ENCODE measurements around the gene PAX5. TPM values are rescaled to one million over a fixed set of nuclear protein-coding genes. Genes with fewer than 3 reads are reported as not detected.
A peak's percentile ranks its signal among the peaks of the same experiment; 100 is the strongest.

Gene PAX5
- total and polyA plus RNA-seq, 2 donors (not counting 1 experiment from before 2014, with no cell fraction given) = 196 to 275 TPM

DNA sequence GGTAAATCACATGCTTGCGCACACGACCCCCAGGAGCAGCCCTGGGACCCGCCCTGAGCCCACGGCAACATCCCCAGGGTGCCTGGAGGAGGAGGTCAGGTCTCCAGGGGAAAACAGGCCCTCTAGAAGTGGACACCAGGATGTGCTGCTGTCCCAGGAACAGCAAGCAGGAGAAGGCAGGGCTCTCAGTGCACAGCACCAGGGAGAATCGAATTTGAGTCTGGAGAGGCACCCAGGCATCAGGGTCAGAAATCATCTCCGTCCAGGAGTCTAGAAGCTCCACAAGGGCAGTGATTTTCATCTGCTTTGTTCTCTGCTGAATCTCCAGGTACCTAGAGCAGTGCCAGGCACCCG lies 93.6 kb downstream of the PAX5 start:
- intact Hi-C loops (cut with micrococcal nuclease) = no loop called here
- Histone ChIP-seq H3K9me3 (ENCODE audit: control extremely low read depth in 1 of 3, control insufficient read depth in 2 of 3, insufficient read depth in 1 of 3, low read length in 2 of 3) (no peaks in the 10 kb centered on the region), H3K36me3 (replicated peaks in 1 of 2; ENCODE audit: control extremely low read depth in 1 of 2, control insufficient read depth in 1 of 2, extremely low read depth in 1 of 2, insufficient read depth in 2 of 2, low read length in 1 of 2) (peaks cover 12 to 96% of the 10 kb centered on the region in 2 experiments), H2AFZ (ENCODE audit: insufficient read depth, low read depth, low read length, poor library complexity, severe bottlenecking) (no peak overlapping the region), H3K4me3 (ENCODE audit: control extremely low read depth in 1 of 5, extremely low read depth in 1 of 5, insufficient read depth in 1 of 5, low read depth in 2 of 5, low read length in 4 of 5) (no peak overlapping the region), H3K79me2 (ENCODE audit: control insufficient read depth, insufficient read depth, low read length) (peaks cover 99% of the 10 kb centered on the region), H3K27me3 (replicated peaks in 1 of 4; ENCODE audit: control extremely low read depth in 1 of 4, control insufficient read depth in 3 of 4, insufficient read depth in 4 of 4, low read length in 3 of 4) (no peaks in the 10 kb centered on the region), H3K4me2 (replicated peaks; ENCODE audit: low read depth, low read length, poor library complexity, severe bottlenecking) (no peak overlapping the region), H4K20me1 (ENCODE audit: control insufficient read depth, insufficient read depth, low read length, poor library complexity, severe bottlenecking) (peaks cover 100% of the 10 kb centered on the region), H3K27ac (ENCODE audit: low read length in 2 of 2) (no peak overlapping the region), H3K9ac (ENCODE audit: low read length) (no peak overlapping the region), H3K4me1 (ENCODE audit: control insufficient read depth in 2 of 2, insufficient read depth in 2 of 2, low read length in 2 of 2) (peaks cover 33 to 56% of the 10 kb centered on the region in 2 donors)
- POLR2A ChIA-PET = no interaction called here
- 89% methylated on average over 7 of the region's 7 CpGs for WGBS (ENCODE audit: insufficient coverage)
- no peak for ATAC-seq (ENCODE audit: low read depth)
- Mint-ChIP-seq H3K9me3 (ENCODE audit: insufficient read depth) (no peaks in the 10 kb centered on the region), H3K27ac (peak overlapping the region; percentile 83), H3K4me3 (no peak overlapping the region), H3K4me1 (peaks cover 72% of the 10 kb centered on the region), H3K27me3 (no peaks in the 10 kb centered on the region)
- no peak for DNase-seq
- CTCF ChIA-PET = interaction anchor here (0.9 kb wide), 1 partner anchor 9 kb away, joined by 3 read pairs; no protein-coding TSS in a partner anchor
- TF ChIP-seq, protein P1, sequence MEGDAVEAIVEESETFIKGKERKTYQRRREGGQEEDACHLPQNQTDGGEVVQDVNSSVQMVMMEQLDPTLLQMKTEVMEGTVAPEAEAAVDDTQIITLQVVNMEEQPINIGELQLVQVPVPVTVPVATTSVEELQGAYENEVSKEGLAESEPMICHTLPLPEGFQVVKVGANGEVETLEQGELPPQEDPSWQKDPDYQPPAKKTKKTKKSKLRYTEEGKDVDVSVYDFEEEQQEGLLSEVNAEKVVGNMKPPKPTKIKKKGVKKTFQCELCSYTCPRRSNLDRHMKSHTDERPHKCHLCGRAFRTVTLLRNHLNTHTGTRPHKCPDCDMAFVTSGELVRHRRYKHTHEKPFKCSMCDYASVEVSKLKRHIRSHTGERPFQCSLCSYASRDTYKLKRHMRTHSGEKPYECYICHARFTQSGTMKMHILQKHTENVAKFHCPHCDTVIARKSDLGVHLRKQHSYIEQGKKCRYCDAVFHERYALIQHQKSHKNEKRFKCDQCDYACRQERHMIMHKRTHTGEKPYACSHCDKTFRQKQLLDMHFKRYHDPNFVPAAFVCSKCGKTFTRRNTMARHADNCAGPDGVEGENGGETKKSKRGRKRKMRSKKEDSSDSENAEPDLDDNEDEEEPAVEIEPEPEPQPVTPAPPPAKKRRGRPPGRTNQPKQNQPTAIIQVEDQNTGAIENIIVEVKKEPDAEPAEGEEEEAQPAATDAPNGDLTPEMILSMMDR (IDR thresholded peaks at IDR 0.05) = no peak
- no peak for TF ChIP-seq EZH2 (IDR thresholded peaks at IDR 0.05; ENCODE audit: borderline replicate concordance, insufficient read depth, low read depth, low read length, poor library complexity, severe bottlenecking)

DNA sequence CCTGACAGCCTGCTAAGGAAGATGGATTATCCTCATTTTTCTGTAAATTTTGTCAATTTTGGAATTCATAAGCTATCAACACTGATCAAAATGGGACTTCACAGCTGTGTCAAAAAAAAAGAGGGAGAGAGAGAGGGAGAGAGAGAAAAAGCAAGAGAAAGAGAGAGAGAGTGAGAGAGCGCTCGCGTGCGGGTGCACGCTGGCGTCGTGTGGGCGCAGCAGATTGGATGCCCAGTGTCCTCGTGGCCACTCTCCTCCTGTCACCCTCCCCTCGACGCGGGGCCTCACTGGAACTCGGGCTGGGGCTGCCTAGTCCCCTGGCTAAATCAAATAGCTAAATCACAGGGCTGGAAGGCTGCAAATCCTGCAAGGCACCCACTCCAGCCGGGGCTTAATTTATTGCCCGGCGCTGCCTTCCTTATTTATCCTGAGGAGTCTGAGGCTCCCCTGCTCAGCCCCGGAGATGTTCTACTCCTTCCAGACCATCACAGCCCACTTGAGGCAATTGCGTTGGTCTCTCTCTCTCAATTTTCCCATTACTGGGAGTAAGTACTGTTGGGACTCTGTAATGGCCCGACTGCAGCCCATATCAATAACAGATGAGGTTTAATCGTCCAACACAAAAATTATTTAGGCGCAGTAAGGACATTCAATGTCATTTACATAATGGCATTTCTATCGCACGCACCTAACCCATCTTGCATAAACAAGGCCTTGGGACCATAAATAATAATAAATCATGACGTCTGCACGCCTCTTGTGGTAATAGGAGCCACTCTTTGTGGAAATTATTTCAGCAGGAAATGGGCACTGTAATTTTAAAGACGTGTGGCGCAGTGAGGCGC lies 94.2 kb downstream of the PAX5 start:
- intact Hi-C loops (cut with micrococcal nuclease) = loop anchor here (10.0 kb wide), 2 partner anchors 55 to 65 kb away; no protein-coding TSS in a partner anchor
- no peaks in the 10 kb centered on the region for H3K9me3 Mint-ChIP-seq (ENCODE audit: insufficient read depth)
- H3K9me3 ChIP-seq (ENCODE audit: control extremely low read depth in 1 of 3, control insufficient read depth in 2 of 3, insufficient read depth in 1 of 3, low read length in 2 of 3) = no peaks in the 10 kb centered on the region
- H3K4me2 ChIP-seq (replicated peaks; ENCODE audit: low read depth, low read length, poor library complexity, severe bottlenecking) = peak overlapping the region; percentile 45
- H3K36me3 ChIP-seq (replicated peaks in 1 of 2; ENCODE audit: control extremely low read depth in 1 of 2, control insufficient read depth in 1 of 2, extremely low read depth in 1 of 2, insufficient read depth in 2 of 2, low read length in 1 of 2) = peaks cover 12 to 94% of the 10 kb centered on the region in 2 experiments
- 87% methylated on average over 20 of the region's 28 CpGs for WGBS (ENCODE audit: insufficient coverage)
- H3K27ac ChIP-seq (ENCODE audit: low read length in 2 of 2) = peak overlapping the region in 1 of 2 donors; percentile 62
- peaks cover 33 to 58% of the 10 kb centered on the region in 2 donors for H3K4me1 ChIP-seq (ENCODE audit: control insufficient read depth in 2 of 2, insufficient read depth in 2 of 2, low read length in 2 of 2)
- ChIA-PET POLR2A (no interaction called here), CTCF (interaction anchor here (0.9 to 2.3 kb wide), 4 partner anchors 9 to 67 kb away, joined by 3 to 6 read pairs (median 4); no protein-coding TSS in a partner anchor)
- no peak overlapping the region for H3K4me3 ChIP-seq (ENCODE audit: control extremely low read depth in 1 of 5, extremely low read depth in 1 of 5, insufficient read depth in 1 of 5, low read depth in 2 of 5, low read length in 4 of 5)
- no peak overlapping the region for H3K9ac ChIP-seq (ENCODE audit: low read length)
- H3K4me1 Mint-ChIP-seq = peaks cover 75% of the 10 kb centered on the region
- no peak overlapping the region for H2AFZ ChIP-seq (ENCODE audit: insufficient read depth, low read depth, low read length, poor library complexity, severe bottlenecking)
- H3K79me2 ChIP-seq (ENCODE audit: control insufficient read depth, insufficient read depth, low read length) = peaks cover 99% of the 10 kb centered on the region
- no peaks in the 10 kb centered on the region for H3K27me3 Mint-ChIP-seq
- no peaks in the 10 kb centered on the region for H3K27me3 ChIP-seq (replicated peaks in 1 of 4; ENCODE audit: control extremely low read depth in 1 of 4, control insufficient read depth in 3 of 4, insufficient read depth in 4 of 4, low read length in 3 of 4)
- ATAC-seq (ENCODE audit: low read depth) (no peak), DNase-seq (no peak)
- peak overlapping the region; percentile 83 for H3K27ac Mint-ChIP-seq
- TF ChIP-seq EZH2 (IDR thresholded peaks at IDR 0.05; ENCODE audit: borderline replicate concordance, insufficient read depth, low read depth, low read length, poor library complexity, severe bottlenecking) = no peak
- TF ChIP-seq, protein P1 (IDR thresholded peaks at IDR 0.05) = no peak
- H4K20me1 ChIP-seq (ENCODE audit: control insufficient read depth, insufficient read depth, low read length, poor library complexity, severe bottlenecking) = peaks cover 99% of the 10 kb centered on the region
- H3K4me3 Mint-ChIP-seq = peak overlapping the region; percentile 26

Measured in B cell (primary cell).